ENCODE data around the gene FGG. TPM values are rescaled to one million over a fixed set of nuclear protein-coding genes. Genes with fewer than 3 reads are reported as not detected.
A peak's percentile ranks its signal among the peaks of the same experiment; 100 is the strongest.

The FGG gene
- total and polyA plus RNA-seq, 2 of the 13 experiments (the other 11 are each of a cell fraction or from before 2014, with no cell fraction given) = 1,037 to 2,423 TPM

GRCh38 chr4:154597798-154598774 is 14.4 kb downstream of the FGG start (continued):
- no peak for TF ChIP-seq ZNF280B (CRISPR knock-in tag; IDR thresholded peaks at IDR 0.05; ENCODE audit: borderline replicate concordance)
- TF ChIP-seq EZH2 (conservative IDR thresholded peaks at IDR 0.05; ENCODE audit: low read depth, low read length) = no peak
- TF ChIP-seq ZNF138 (CRISPR knock-in tag; IDR thresholded peaks at IDR 0.05; ENCODE audit: low read depth) = no peak
- TF ChIP-seq, protein P1, sequence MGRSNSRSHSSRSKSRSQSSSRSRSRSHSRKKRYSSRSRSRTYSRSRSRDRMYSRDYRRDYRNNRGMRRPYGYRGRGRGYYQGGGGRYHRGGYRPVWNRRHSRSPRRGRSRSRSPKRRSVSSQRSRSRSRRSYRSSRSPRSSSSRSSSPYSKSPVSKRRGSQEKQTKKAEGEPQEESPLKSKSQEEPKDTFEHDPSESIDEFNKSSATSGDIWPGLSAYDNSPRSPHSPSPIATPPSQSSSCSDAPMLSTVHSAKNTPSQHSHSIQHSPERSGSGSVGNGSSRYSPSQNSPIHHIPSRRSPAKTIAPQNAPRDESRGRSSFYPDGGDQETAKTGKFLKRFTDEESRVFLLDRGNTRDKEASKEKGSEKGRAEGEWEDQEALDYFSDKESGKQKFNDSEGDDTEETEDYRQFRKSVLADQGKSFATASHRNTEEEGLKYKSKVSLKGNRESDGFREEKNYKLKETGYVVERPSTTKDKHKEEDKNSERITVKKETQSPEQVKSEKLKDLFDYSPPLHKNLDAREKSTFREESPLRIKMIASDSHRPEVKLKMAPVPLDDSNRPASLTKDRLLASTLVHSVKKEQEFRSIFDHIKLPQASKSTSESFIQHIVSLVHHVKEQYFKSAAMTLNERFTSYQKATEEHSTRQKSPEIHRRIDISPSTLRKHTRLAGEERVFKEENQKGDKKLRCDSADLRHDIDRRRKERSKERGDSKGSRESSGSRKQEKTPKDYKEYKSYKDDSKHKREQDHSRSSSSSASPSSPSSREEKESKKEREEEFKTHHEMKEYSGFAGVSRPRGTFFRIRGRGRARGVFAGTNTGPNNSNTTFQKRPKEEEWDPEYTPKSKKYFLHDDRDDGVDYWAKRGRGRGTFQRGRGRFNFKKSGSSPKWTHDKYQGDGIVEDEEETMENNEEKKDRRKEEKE (IDR thresholded peaks at IDR 0.05) = no peak
- TF ChIP-seq YY1 (IDR thresholded peaks at IDR 0.05; ENCODE audit: insufficient read depth, insufficient replicate concordance, low read depth, low read length) = no peak
- peak; percentile 46; the same call in 1 of the 2 replicates for TF ChIP-seq ZNF101 (CRISPR knock-in tag; IDR thresholded peaks at IDR 0.05; ENCODE audit: borderline replicate concordance, low read depth)
- TF ChIP-seq FOSL2 (CRISPR knock-in tag; IDR thresholded peaks at IDR 0.05) = peak; percentile 35; the same call in 1 of the 2 replicates
- TF ChIP-seq HMG20B (CRISPR knock-in tag; conservative IDR thresholded peaks at IDR 0.05) = peak; percentile 90; the same call in 1 of the 2 replicates
- TF ChIP-seq, protein P2, sequence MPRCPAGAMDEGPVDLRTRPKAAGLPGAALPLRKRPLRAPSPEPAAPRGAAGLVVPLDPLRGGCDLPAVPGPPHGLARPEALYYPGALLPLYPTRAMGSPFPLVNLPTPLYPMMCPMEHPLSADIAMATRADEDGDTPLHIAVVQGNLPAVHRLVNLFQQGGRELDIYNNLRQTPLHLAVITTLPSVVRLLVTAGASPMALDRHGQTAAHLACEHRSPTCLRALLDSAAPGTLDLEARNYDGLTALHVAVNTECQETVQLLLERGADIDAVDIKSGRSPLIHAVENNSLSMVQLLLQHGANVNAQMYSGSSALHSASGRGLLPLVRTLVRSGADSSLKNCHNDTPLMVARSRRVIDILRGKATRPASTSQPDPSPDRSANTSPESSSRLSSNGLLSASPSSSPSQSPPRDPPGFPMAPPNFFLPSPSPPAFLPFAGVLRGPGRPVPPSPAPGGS (CRISPR knock-in tag; IDR thresholded peaks at IDR 0.05) = no peak
- TF ChIP-seq FOXJ3 (CRISPR knock-in tag; IDR thresholded peaks at IDR 0.05; ENCODE audit: borderline replicate concordance) = peak; percentile 98
- TF ChIP-seq, protein P3, sequence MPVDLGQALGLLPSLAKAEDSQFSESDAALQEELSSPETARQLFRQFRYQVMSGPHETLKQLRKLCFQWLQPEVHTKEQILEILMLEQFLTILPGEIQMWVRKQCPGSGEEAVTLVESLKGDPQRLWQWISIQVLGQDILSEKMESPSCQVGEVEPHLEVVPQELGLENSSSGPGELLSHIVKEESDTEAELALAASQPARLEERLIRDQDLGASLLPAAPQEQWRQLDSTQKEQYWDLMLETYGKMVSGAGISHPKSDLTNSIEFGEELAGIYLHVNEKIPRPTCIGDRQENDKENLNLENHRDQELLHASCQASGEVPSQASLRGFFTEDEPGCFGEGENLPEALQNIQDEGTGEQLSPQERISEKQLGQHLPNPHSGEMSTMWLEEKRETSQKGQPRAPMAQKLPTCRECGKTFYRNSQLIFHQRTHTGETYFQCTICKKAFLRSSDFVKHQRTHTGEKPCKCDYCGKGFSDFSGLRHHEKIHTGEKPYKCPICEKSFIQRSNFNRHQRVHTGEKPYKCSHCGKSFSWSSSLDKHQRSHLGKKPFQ (CRISPR knock-in tag; IDR thresholded peaks at IDR 0.05; ENCODE audit: insufficient replicate concordance) = no peak
- TF ChIP-seq ZNF761 (CRISPR knock-in tag; conservative IDR thresholded peaks at IDR 0.05) = 0 out of 2 replicates have a peak, but pooled peaks have one; percentile 39
- TF ChIP-seq ZNF24 (IDR thresholded peaks at IDR 0.05) = peak; percentile 61; the same call in 1 of the 2 replicates
- TF ChIP-seq, protein P4, sequence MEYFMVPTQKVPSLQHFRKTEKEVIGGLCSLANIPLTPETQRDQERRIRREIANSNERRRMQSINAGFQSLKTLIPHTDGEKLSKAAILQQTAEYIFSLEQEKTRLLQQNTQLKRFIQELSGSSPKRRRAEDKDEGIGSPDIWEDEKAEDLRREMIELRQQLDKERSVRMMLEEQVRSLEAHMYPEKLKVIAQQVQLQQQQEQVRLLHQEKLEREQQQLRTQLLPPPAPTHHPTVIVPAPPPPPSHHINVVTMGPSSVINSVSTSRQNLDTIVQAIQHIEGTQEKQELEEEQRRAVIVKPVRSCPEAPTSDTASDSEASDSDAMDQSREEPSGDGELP (IDR thresholded peaks at IDR 0.05; ENCODE audit: borderline replicate concordance, low read depth) = peak; percentile 25; the same call in 1 of the 2 replicates
- peak; percentile 92 for TF ChIP-seq SIX1 (CRISPR knock-in tag; IDR thresholded peaks at IDR 0.05; ENCODE audit: borderline replicate concordance)
- peak; percentile 88; the same call in 1 of the 2 replicates for TF ChIP-seq NCOA1 (CRISPR knock-in tag; IDR thresholded peaks at IDR 0.05)
- peak; percentile 98 for TF ChIP-seq BCL6 (CRISPR knock-in tag; IDR thresholded peaks at IDR 0.05)
- TF ChIP-seq, protein P5, sequence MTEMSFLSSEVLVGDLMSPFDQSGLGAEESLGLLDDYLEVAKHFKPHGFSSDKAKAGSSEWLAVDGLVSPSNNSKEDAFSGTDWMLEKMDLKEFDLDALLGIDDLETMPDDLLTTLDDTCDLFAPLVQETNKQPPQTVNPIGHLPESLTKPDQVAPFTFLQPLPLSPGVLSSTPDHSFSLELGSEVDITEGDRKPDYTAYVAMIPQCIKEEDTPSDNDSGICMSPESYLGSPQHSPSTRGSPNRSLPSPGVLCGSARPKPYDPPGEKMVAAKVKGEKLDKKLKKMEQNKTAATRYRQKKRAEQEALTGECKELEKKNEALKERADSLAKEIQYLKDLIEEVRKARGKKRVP (CRISPR knock-in tag; IDR thresholded peaks at IDR 0.05) = peak in 1 of 2 experiments; percentile 79; a peak in 2 of 4 replicates

All from HepG2 (cell line).